HepG2 (cell line): ENCODE data around the gene DNLZ. TPM values are rescaled to one million over a fixed set of nuclear protein-coding genes. Genes with fewer than 3 reads are reported as not detected.

Source experiments
- ATAC-seq: fragments of 200-7000 bp; cut with Tn5 transposase; 3 replicates; pipeline ENCODE4 v1.9.1; 2020; ENCODE audit warnings: mild to moderate bottlenecking, moderate library complexity
- BruUV-seq: library from RNA; stranded (reverse); fragments of 400-500 nt; replicated peaks from 2 replicates; lab custom pipeline; 2021; lab: Mats Ljungman, UMichigan
- CTCF ChIA-PET: fragments of 300-600 bp; formaldehyde crosslinking; extraction: SDS; loops from one replicate; lab custom pipeline; 2021; ENCODE audit warnings: low total read pairs, inconsistent platforms, low intra/inter-chr PET ratio; lab: Yijun Ruan, JAX
- POLR2A ChIA-PET: fragments of 350-600 bp; sonication (Branson Sonifier 250); formaldehyde crosslinking; loops from one replicate; lab custom pipeline; 2020; ENCODE audit warnings: antibody characterized with exemption, inconsistent platforms; lab: Yijun Ruan, JAX
- DNase-seq: peaks from one replicate; pipeline ENCODE4 v3.0.0-alpha.2; 2015; ENCODE audit warnings: low spot score
- FAIRE-seq: peaks from 3 replicates; lab custom pipeline; 2011; peaks lifted over from hg19 to GRCh38; lab: Jason Lieb, UNC
- H2AFZ ChIP-seq: one replicate; pipeline ENCODE4 v1.6.1; 2011; ENCODE audit warnings: low read length, inconsistent platforms
- H3K27ac ChIP-seq: fragments of 300-600 bp; 3 replicates; pipeline ENCODE4 v1.8.0; 2011; ENCODE audit warnings: mixed run types, mild to moderate bottlenecking, mixed read lengths, low read length, inconsistent platforms; ENCODE audit not compliant: insufficient read depth; ENCODE audit errors: extremely low read length
- H3K27me3 ChIP-seq, 2 experiments: fragments of 200-600 bp in 1 of 2; 2 replicates in 1 of 2; 3 replicates in 1 of 2; pipeline versions ENCODE4 v1.6.0 to v1.8.0; 2011; ENCODE audit warnings: low read length in 2 of 2, mild to moderate bottlenecking in 2 of 2, moderate library complexity in 2 of 2, inconsistent platforms in 1 of 2; ENCODE audit not compliant: insufficient read depth in 2 of 2, control insufficient read depth in 1 of 2
- H3K36me3 ChIP-seq, 2 experiments: fragments of 200-600 bp in 1 of 2; replicated peaks in 1 of 2; 2 replicates in 1 of 2; 3 replicates in 1 of 2; pipeline versions ENCODE4 v1.5.1 to v1.8.0; 2011; ENCODE audit warnings: low read length in 2 of 2, inconsistent platforms in 1 of 2; ENCODE audit not compliant: insufficient read depth in 2 of 2, control insufficient read depth in 1 of 2
- H3K4me1 ChIP-seq: 2 replicates; pipeline ENCODE4 v1.5.1; 2012; ENCODE audit warnings: low read length, inconsistent platforms; ENCODE audit not compliant: insufficient read depth
- H3K4me2 ChIP-seq: 2 replicates; pipeline ENCODE4 v1.6.0; 2011; ENCODE audit warnings: low read depth, low read length, inconsistent platforms
- H3K4me3 ChIP-seq, 3 experiments: fragments of 200-600 bp in 1 of 3; sonication (generic), shearing (Covaris generic) in 1 of 3; replicated peaks in 1 of 3; 2 replicates each; pipeline ENCODE4 v1.5.1; 2011 to 2016; ENCODE audit warnings: low read length in 3 of 3, inconsistent platforms in 2 of 3, low read depth in 2 of 3, mild to moderate bottlenecking in 2 of 3, control low read depth in 1 of 3, mixed read lengths in 1 of 3; ENCODE audit not compliant: insufficient read depth in 1 of 3
- H3K79me2 ChIP-seq: one replicate; pipeline ENCODE4 v1.6.1; 2011; ENCODE audit warnings: low read length, inconsistent platforms; ENCODE audit not compliant: insufficient read depth
- H3K9ac ChIP-seq: 2 replicates; pipeline ENCODE4 v1.6.0; 2011; ENCODE audit warnings: mild to moderate bottlenecking, low read depth, low read length, inconsistent platforms; ENCODE audit not compliant: insufficient read depth
- H3K9me3 ChIP-seq: 2 replicates; pipeline ENCODE4 v1.5.1; 2012; ENCODE audit warnings: mild to moderate bottlenecking, low read length
- H4K20me1 ChIP-seq: 2 replicates; pipeline ENCODE4 v1.6.0; 2011; ENCODE audit warnings: inconsistent platforms, mild to moderate bottlenecking, low read length, moderate library complexity; ENCODE audit not compliant: insufficient read depth
- ATF7 ChIP-seq, 2 experiments: fragments of 450-650 bp in 1 of 2; sonication (generic) in 1 of 2; formaldehyde crosslinking in 1 of 2; IDR thresholded peaks; 2 replicates each; pipeline versions ENCODE4 v1.4.0 to v1.6.1; 2016 to 2020; ENCODE audit warnings: antibody characterized with exemption in 1 of 2, mild to moderate bottlenecking in 1 of 2, missing genetic modification reagents in 1 of 2
- CC2D1A ChIP-seq: sonication (generic); formaldehyde crosslinking; IDR thresholded peaks from 2 replicates; pipeline ENCODE4 v1.8.1; 2023; ENCODE audit warnings: mild to moderate bottlenecking, missing genetic modification reagents
- CREM ChIP-seq, 2 experiments: sonication (generic) in 1 of 2; formaldehyde crosslinking in 1 of 2; IDR thresholded peaks; 2 replicates each; pipeline versions ENCODE4 v1.4.0 to v1.6.1; 2016 to 2020; ENCODE audit warnings: antibody characterized with exemption in 1 of 2, mild to moderate bottlenecking in 1 of 2, missing genetic modification reagents in 1 of 2
- GTF3A ChIP-seq: sonication (generic); formaldehyde crosslinking; conservative IDR thresholded peaks from 2 replicates; pipeline ENCODE4 v1.4.0; 2020; ENCODE audit warnings: mild to moderate bottlenecking, missing genetic modification reagents
- NCOA5 ChIP-seq: sonication (generic); formaldehyde crosslinking; IDR thresholded peaks from 2 replicates; pipeline ENCODE4 v1.4.0; 2020; ENCODE audit warnings: missing genetic modification reagents
- NFYC ChIP-seq: IDR thresholded peaks from 2 replicates; pipeline ENCODE4 v1.6.1; 2016; ENCODE audit warnings: missing genetic modification reagents, missing compliant biosample characterization
- SRSF9 ChIP-seq: fragments of 200-400 bp; formaldehyde crosslinking; IDR thresholded peaks from 2 replicates; pipeline ENCODE4 v1.6.1; 2018; ENCODE audit warnings: borderline replicate concordance, mild to moderate bottlenecking, low read depth, low read length; ENCODE audit not compliant: insufficient read depth, poor library complexity, severe bottlenecking
- ZXDC ChIP-seq: sonication (generic); formaldehyde crosslinking; IDR thresholded peaks from 2 replicates; pipeline ENCODE4 v1.5.0; 2020; ENCODE audit warnings: mild to moderate bottlenecking, missing genetic modification reagents
- WGBS: methylation state at CpG from one replicate; pipeline ENCODE4 v1.1.6; 2017; ENCODE audit warnings: low lambda C conversion rate; 5-methylcytosine and 5-hydroxymethylcytosine counted together
- in situ Hi-C: cut with HindIII; loops from 2 replicates; pipeline ENCODE4 v1.10.0; 2017; ENCODE audit warnings: low pct_unique_long_range_greater_than_20kb; ENCODE audit not compliant: extremely low pct_ligation_motif_present
- intact Hi-C: fragments of 100-400 bp; cut with micrococcal nuclease; formaldehyde crosslinking; loops from one replicate; pipeline ENCODE4 v1.10.0; 2022; ENCODE audit not compliant: unreplicated experiment
- polyA plus RNA-seq, 8 experiments: library from polyadenylated mRNA; depleted of rRNA in 3 of 8; stranded (reverse) in 7 of 8; unstranded in 1 of 8; fragments of >200 nt; fragmentation: Illumina TruSeq in 4 of 8; extraction: Trizol in 4 of 8; gene quantifications; 2 replicates each; pipeline versions ENCODE4 v1.2.1 to v1.2.3, GENCODE V29; 2011 to 2016; ENCODE audit warnings: low read depth in 4 of 8, missing spikeins in 1 of 8, mixed read lengths in 1 of 8; ENCODE audit not compliant: insufficient read depth in 1 of 8
- total RNA-seq, 5 experiments: library from RNA; depleted of rRNA; stranded (reverse); fragments of >200 nt; fragmentation: Illumina TruSeq; extraction: Trizol; gene quantifications; 2 replicates each; pipeline ENCODE4 v1.2.3, GENCODE V29; 2016; ENCODE audit warnings: low read depth in 1 of 5
- TF ChIP-seq, protein P1 (sequence below): sonication (generic); formaldehyde crosslinking; IDR thresholded peaks from 2 replicates; pipeline ENCODE4 v1.9.0; 2021; ENCODE audit warnings: mild to moderate bottlenecking, missing genetic modification reagents
- TF ChIP-seq, protein P2 (sequence below): sonication (generic); formaldehyde crosslinking; IDR thresholded peaks from 2 replicates; pipeline ENCODE4 v1.8.0; 2023; ENCODE audit warnings: mild to moderate bottlenecking, missing genetic modification reagents
- TF ChIP-seq, protein P3 (sequence below): sonication (generic); formaldehyde crosslinking; IDR thresholded peaks from 2 replicates; pipeline ENCODE4 v1.5.0; 2020; ENCODE audit warnings: missing genetic modification reagents, mild to moderate bottlenecking, borderline replicate concordance

DNLZ gene
- total and polyA plus RNA-seq, 2 of the 13 experiments (the other 11 are each of a cell fraction or from before 2014, with no cell fraction given) = 3.4 to 8.0 TPM

DNA sequence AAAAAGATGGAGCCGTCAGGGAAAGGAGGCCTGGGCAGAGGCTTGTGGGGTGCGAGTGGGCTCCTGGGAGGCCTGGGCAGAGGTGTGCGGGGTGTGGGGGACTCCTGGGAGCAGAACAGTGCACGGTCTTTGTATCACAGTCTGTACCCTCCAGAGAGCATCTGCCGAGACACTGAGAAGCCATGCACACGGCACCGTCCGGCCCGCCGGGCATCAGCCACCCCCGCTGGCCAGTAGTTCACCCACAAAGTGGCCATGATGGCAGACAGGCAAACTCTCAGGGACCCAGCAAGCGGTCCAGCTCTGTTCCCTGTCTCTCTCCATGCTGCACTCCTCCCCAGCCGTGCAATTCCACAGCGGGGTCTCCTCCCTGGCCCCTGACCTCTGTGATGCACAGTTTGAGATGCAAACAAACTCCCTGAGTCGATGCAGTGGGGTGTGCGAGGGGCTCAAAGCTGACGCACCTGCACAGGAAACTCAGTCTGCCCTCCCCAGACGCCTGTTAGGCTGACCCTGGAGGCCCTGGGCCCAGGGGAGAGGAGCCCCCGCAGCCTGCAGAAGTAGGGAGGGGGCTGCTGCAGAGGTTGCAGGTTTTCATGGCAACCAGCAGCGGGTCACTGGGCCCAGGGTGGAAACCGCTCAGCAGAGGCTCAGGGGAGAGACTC, 45.3 kb downstream of the DNLZ start:
- Histone ChIP-seq H3K9me3 (peaks cover 16% of the 10 kb centered on the region), H3K36me3 (no peaks in the 10 kb centered on the region), H3K79me2 (no peaks in the 10 kb centered on the region), H2AFZ (no peak overlapping the region), H3K9ac (no peak overlapping the region), H3K27ac (no peak overlapping the region), H3K4me1 (peaks cover 16% of the 10 kb centered on the region), H3K4me2 (no peak overlapping the region), H4K20me1 (no peaks in the 10 kb centered on the region), H3K27me3 (peaks cover 9 to 19% of the 10 kb centered on the region in 2 experiments; a peak in 4 of 5 replicates), H3K4me3 (no peak overlapping the region)
- no TSS peak for BruUV-seq
- ChIA-PET CTCF (no interaction called here), POLR2A (no interaction called here)
- in situ Hi-C loops (no loop called here), intact Hi-C loops (no loop called here)
- FAIRE-seq = no peak
- WGBS = 31% methylated on average over 9 of the region's 21 CpGs
- no peak for DNase-seq
- no peak for ATAC-seq
- TF ChIP-seq CC2D1A (CRISPR knock-in tag) (no peak), SRSF9 (no peak), ZXDC (CRISPR knock-in tag) (no peak), ATF7 (IDR thresholded peaks at IDR 0.05) (no peak), ATF7 (CRISPR knock-in tag; IDR thresholded peaks at IDR 0.05) (no peak), GTF3A (no peak), NCOA5 (CRISPR knock-in tag) (no peak), NFYC (CRISPR knock-in tag) (no peak), CREM (IDR thresholded peaks at IDR 0.05) (no peak), CREM (CRISPR knock-in tag; IDR thresholded peaks at IDR 0.05) (no peak)
- TF ChIP-seq, protein P1, sequence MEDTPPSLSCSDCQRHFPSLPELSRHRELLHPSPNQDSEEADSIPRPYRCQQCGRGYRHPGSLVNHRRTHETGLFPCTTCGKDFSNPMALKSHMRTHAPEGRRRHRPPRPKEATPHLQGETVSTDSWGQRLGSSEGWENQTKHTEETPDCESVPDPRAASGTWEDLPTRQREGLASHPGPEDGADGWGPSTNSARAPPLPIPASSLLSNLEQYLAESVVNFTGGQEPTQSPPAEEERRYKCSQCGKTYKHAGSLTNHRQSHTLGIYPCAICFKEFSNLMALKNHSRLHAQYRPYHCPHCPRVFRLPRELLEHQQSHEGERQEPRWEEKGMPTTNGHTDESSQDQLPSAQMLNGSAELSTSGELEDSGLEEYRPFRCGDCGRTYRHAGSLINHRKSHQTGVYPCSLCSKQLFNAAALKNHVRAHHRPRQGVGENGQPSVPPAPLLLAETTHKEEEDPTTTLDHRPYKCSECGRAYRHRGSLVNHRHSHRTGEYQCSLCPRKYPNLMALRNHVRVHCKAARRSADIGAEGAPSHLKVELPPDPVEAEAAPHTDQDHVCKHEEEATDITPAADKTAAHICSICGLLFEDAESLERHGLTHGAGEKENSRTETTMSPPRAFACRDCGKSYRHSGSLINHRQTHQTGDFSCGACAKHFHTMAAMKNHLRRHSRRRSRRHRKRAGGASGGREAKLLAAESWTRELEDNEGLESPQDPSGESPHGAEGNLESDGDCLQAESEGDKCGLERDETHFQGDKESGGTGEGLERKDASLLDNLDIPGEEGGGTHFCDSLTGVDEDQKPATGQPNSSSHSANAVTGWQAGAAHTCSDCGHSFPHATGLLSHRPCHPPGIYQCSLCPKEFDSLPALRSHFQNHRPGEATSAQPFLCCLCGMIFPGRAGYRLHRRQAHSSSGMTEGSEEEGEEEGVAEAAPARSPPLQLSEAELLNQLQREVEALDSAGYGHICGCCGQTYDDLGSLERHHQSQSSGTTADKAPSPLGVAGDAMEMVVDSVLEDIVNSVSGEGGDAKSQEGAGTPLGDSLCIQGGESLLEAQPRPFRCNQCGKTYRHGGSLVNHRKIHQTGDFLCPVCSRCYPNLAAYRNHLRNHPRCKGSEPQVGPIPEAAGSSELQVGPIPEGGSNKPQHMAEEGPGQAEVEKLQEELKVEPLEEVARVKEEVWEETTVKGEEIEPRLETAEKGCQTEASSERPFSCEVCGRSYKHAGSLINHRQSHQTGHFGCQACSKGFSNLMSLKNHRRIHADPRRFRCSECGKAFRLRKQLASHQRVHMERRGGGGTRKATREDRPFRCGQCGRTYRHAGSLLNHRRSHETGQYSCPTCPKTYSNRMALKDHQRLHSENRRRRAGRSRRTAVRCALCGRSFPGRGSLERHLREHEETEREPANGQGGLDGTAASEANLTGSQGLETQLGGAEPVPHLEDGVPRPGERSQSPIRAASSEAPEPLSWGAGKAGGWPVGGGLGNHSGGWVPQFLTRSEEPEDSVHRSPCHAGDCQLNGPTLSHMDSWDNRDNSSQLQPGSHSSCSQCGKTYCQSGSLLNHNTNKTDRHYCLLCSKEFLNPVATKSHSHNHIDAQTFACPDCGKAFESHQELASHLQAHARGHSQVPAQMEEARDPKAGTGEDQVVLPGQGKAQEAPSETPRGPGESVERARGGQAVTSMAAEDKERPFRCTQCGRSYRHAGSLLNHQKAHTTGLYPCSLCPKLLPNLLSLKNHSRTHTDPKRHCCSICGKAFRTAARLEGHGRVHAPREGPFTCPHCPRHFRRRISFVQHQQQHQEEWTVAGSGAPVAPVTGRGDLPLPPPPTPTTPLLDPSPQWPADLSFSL (CRISPR knock-in tag) = no peak
- TF ChIP-seq, protein P2, sequence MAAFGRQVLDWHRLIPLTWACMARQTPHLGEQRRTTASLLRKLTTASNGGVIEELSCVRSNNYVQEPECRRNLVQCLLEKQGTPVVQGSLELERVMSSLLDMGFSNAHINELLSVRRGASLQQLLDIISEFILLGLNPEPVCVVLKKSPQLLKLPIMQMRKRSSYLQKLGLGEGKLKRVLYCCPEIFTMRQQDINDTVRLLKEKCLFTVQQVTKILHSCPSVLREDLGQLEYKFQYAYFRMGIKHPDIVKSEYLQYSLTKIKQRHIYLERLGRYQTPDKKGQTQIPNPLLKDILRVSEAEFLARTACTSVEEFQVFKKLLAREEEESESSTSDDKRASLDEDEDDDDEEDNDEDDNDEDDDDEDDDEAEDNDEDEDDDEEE (CRISPR knock-in tag) = no peak
- TF ChIP-seq, protein P3, sequence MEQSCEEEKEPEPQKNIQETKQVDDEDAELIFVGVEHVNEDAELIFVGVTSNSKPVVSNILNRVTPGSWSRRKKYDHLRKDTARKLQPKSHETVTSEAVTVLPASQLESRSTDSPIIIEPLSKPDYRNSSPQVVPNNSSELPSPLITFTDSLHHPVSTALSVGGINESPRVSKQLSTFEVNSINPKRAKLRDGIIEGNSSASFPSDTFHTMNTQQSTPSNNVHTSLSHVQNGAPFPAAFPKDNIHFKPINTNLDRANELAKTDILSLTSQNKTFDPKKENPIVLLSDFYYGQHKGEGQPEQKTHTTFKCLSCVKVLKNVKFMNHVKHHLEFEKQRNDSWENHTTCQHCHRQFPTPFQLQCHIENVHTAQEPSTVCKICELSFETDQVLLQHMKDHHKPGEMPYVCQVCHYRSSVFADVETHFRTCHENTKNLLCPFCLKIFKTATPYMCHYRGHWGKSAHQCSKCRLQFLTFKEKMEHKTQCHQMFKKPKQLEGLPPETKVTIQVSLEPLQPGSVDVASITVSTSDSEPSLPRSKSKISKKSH = no peak
